Tongue (tissue), 2 donors: ENCODE data around the gene NTM. TPM values are rescaled to one million over a fixed set of nuclear protein-coding genes. Genes with fewer than 3 reads are reported as not detected.

Experiments used
- DNase-seq: peaks from one replicate; pipeline ENCODE4 v3.0.0-alpha.2; 2015
- total RNA-seq: library from RNA; depleted of rRNA; stranded (reverse); fragments of >200 nt; gene quantifications from one replicate; pipeline ENCODE4 v1.2.3, GENCODE V29; 2014

The NTM gene
- total RNA-seq, 1 donor from 2014 or later, result 12.1 TPM

GRCh38 chr11:132217856-132218255, 847.4 kb downstream of the NTM start:
- DNase-seq, result no peak

- DNase-seq, result peak; percentile 21
Observed at GRCh38 chr11:132220474-132220873, 850.1 kb downstream of the NTM start.

GRCh38 chr11:132222345-132222744, 851.9 kb downstream of the NTM start:
- no peak for DNase-seq

GRCh38 chr11:132226522-132226921, 856.1 kb downstream of the NTM start:
- DNase-seq, result no peak

- no peak for DNase-seq
Observed at GRCh38 chr11:132228746-132229325, 858.4 kb downstream of the NTM start.

GRCh38 chr11:132231656-132232347, 861.4 kb downstream of the NTM start:
- DNase-seq, result no peak

DNA sequence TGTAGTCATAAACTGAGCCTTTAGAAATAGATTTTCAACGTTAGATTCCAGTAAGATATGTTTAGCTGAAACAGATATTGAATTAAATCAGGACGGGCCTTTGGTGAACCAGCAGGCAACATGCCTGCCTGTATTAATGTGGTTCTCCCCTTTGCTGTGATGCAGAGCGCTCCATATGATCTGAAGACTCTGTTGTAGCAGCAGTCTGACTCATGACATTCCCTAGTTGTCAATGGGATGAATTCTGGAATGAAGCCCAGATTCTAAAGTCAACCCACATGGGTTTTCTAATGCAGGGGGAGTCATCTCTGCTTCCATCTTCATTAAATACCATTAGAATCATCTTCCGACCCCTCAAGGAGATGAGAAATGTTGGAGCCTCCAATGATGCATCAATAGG, 864.5 kb downstream of the NTM start:
- no peak for DNase-seq

GRCh38 chr11:132237781-132238180, 867.4 kb downstream of the NTM start:
- no peak for DNase-seq

- peak; percentile 49 for DNase-seq
Observed at GRCh38 chr11:132238331-132238866, 868.0 kb downstream of the NTM start.

DNA sequence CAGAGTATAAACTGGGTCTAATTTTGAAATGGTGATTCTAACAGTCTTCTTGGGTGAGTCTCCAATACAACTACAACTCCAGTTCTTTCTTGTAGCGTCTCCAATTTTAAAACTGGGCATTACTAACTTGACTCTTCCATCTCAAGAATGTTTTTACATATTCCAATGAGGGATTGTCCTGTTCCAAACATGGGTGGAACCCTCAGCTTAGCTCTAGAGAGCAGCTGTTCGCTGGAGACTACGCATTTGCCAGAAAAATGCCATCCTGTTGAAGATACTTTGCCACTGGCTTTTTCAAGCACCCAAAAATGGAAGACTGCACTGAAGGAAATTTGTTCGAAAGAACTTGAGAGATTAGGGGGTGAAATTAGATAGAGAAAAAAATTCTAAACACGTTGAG, 870.0 kb downstream of the NTM start:
- peak; percentile 61 for DNase-seq

GRCh38 chr11:132242632-132243031, 872.2 kb downstream of the NTM start:
- DNase-seq, result peak; percentile 43

DNA sequence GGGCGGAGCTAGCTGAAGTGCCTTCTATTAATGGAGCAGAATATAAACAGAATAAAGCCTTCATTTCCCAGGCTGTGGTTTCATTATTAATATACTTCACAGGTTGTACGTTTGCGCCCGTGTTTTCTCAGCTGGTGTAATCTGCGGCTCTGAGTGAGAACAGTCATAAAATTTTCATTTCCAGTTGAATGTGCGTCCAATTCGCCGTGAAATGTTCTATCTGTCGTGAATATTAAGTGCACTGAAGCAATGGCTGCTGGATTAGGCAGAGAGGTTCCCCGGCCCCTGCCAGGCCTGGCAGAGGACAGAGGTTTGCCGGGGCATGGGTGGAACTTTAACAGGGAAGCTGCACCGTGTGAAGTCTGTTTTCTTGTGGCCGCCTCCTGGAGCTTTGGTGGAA, 874.4 kb downstream of the NTM start:
- peak; percentile 28 for DNase-seq

GRCh38 chr11:132245403-132246385, 875.3 kb downstream of the NTM start:
- DNase-seq, result peak; percentile 47

- DNase-seq, result no peak
Observed at GRCh38 chr11:132248580-132248979, 878.2 kb downstream of the NTM start.

- DNase-seq, result no peak
Observed at GRCh38 chr11:132249256-132249655, 878.8 kb downstream of the NTM start.

DNA sequence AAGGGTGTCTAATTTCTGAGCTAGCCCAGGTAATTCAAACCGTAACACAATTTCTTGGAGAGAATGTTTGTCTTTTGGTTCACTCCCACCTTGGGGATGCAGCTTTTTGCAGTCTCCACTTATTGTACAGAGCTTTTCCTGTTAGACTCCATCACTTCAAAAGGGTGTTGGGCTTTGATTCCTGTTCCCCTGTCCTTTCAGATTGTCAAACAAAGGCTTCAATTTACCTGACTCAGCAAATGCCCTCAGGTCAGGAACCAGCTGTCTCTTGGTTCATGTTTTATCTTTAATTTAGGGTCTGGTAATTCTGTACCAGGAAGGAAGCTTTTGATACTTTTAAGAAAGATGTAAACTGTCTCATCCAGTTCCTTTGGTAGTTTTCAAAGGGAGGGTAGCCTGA, 880.6 kb downstream of the NTM start:
- no peak for DNase-seq

- no peak for DNase-seq
Observed at GRCh38 chr11:132253469-132254264, 883.3 kb downstream of the NTM start.

GRCh38 chr11:132254906-132255305, 884.5 kb downstream of the NTM start:
- DNase-seq, result no peak

GRCh38 chr11:132256528-132257279, 886.3 kb downstream of the NTM start:
- DNase-seq, result no peak

DNA sequence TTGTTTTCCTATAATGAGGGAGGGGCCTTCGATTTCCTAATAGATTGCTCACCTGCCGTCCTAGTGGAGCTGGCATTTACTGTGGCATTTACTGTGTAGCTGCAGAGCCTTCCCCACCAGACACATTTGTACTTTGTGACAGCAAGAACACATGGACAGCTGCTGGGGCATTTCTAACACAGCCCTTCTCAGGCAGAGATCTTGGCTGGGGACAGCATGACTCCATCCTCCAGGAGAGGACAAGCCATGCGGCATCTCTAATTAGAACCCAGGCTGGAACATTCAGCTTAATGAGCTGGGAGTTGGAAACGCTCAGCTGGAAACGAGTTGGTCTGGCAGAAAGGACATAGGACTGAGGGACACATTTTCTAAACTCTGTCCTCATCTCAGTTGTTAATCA, 887.5 kb downstream of the NTM start:
- DNase-seq, result no peak

GRCh38 chr11:132258875-132259274, 888.5 kb downstream of the NTM start:
- no peak for DNase-seq
